Measurements from ENCODE around the gene TSPAN15.

DNA sequence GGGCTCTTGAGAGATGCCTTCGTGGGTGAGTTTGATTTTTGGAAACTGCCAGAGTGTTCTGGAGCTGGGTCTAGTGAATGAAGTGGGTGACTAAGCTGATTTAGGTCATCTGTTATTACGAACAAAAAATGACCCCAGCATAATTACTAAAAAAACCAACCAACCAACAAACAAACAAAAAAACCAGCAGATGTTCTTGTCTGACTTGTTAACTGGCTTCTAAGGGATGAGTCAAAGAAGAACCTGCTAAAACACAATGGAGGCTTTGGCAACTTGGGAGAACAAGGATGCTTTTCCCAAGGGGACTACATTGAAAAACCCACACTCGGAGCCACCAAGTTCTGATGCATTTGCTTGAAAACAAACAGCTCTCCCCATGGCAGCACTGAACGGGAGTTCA is 46.0 kb upstream of the TSPAN15 start:
- TF ChIP-seq, protein P1, sequence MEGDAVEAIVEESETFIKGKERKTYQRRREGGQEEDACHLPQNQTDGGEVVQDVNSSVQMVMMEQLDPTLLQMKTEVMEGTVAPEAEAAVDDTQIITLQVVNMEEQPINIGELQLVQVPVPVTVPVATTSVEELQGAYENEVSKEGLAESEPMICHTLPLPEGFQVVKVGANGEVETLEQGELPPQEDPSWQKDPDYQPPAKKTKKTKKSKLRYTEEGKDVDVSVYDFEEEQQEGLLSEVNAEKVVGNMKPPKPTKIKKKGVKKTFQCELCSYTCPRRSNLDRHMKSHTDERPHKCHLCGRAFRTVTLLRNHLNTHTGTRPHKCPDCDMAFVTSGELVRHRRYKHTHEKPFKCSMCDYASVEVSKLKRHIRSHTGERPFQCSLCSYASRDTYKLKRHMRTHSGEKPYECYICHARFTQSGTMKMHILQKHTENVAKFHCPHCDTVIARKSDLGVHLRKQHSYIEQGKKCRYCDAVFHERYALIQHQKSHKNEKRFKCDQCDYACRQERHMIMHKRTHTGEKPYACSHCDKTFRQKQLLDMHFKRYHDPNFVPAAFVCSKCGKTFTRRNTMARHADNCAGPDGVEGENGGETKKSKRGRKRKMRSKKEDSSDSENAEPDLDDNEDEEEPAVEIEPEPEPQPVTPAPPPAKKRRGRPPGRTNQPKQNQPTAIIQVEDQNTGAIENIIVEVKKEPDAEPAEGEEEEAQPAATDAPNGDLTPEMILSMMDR (IDR thresholded peaks at IDR 0.05) = no peak
- TF ChIP-seq EP300 (IDR thresholded peaks at IDR 0.05) = no peak
- no peak for TF ChIP-seq POLR2AphosphoS5 (IDR thresholded peaks at IDR 0.05)
